A549 (cell line): Measurements from ENCODE around the gene WT1. TPM values are rescaled to one million over a fixed set of nuclear protein-coding genes. Genes with fewer than 3 reads are reported as not detected.

ENCODE experiments used
- ATAC-seq, 2 experiments: fragments of 200-7000 bp in 1 of 2; fragments of >200 bp in 1 of 2; cut with Nextera tagmentation in 1 of 2; cut with Tn5 transposase in 1 of 2; 3 replicates each; pipeline versions ENCODE4 v1.8.0 to v1.9.1; 2018 to 2020; ENCODE audit warnings: mild to moderate bottlenecking in 1 of 2, moderate library complexity in 1 of 2
- CTCF ChIA-PET: fragments of 300-600 bp; sonication (Branson Sonifier 250); formaldehyde crosslinking; extraction: SDS; loops from one replicate; lab custom pipeline; 2021; ENCODE audit warnings: antibody characterized with exemption, inconsistent platforms; lab: Yijun Ruan, JAX
- POLR2A ChIA-PET: fragments of 350-600 bp; formaldehyde crosslinking; extraction: SDS; loops from one replicate; lab custom pipeline; 2021; ENCODE audit warnings: antibody characterized with exemption, inconsistent platforms; lab: Yijun Ruan, JAX
- DNase-seq, 2 experiments: peaks; one replicate each; pipeline versions ENCODE4 v3.0.0 to v3.0.0-alpha.2; 2011 to 2016; ENCODE audit warnings: low read depth in 1 of 2, low spot score in 1 of 2
- FAIRE-seq: peaks from 2 replicates; lab custom pipeline; 2011; peaks lifted over from hg19 to GRCh38; lab: Jason Lieb, UNC
- H3K27ac ChIP-seq, 2 experiments: fragments of >200 bp; sonication (Bioruptor Twin); formaldehyde crosslinking; 3 replicates each; pipeline ENCODE4 v1.5.1; 2016 to 2017
- H3K4me1 ChIP-seq: fragments of >200 bp; sonication (Bioruptor Twin); formaldehyde crosslinking; 3 replicates; pipeline ENCODE4 v1.6.1; 2016
- H3K4me2 ChIP-seq: fragments of >200 bp; sonication (Bioruptor Twin); formaldehyde crosslinking; 3 replicates; pipeline ENCODE4 v1.6.1; 2016
- H3K4me3 ChIP-seq: fragments of >200 bp; sonication (Bioruptor Twin); formaldehyde crosslinking; 3 replicates; pipeline ENCODE4 v1.5.1; 2016
- H3K9me3 ChIP-seq: fragments of >200 bp; sonication (Bioruptor Twin); formaldehyde crosslinking; 3 replicates; pipeline ENCODE4 v1.6.1; 2016
- BCL3 ChIP-seq: fragments of >200 bp; sonication (Bioruptor Twin); formaldehyde crosslinking; IDR thresholded peaks from 3 replicates; pipeline ENCODE4 v1.6.1; 2016
- BHLHE40 ChIP-seq: IDR thresholded peaks from 2 replicates; pipeline ENCODE4 v1.6.1; 2012; ENCODE audit warnings: low read depth, low read length, inconsistent platforms
- CHD2 ChIP-seq: fragments of 150-350 bp; IDR thresholded peaks from 2 replicates; pipeline ENCODE4 v1.6.1; 2014; ENCODE audit warnings: low read length; ENCODE audit not compliant: partially characterized antibody
- CTCF ChIP-seq: fragments of >200 bp; sonication (Bioruptor Twin); formaldehyde crosslinking; IDR thresholded peaks from 3 replicates; pipeline ENCODE4 v1.5.1; 2016
- EHF ChIP-seq: fragments of 250-450 bp; sonication (Bioruptor Pico); IDR thresholded peaks from 2 replicates; pipeline ENCODE4 v1.5.0; 2020; ENCODE audit warnings: mild to moderate bottlenecking
- ELK1 ChIP-seq: fragments of 150-350 bp; IDR thresholded peaks from 2 replicates; pipeline ENCODE4 v1.6.1; 2014; ENCODE audit warnings: low read depth, mild to moderate bottlenecking, low read length
- EP300 ChIP-seq, 2 experiments: fragments of >200 bp; sonication (Bioruptor Twin); formaldehyde crosslinking; IDR thresholded peaks; 2 replicates in 1 of 2; 3 replicates in 1 of 2; pipeline ENCODE4 v1.6.1; 2016 to 2017
- ESRRA ChIP-seq: fragments of 150-350 bp; IDR thresholded peaks from 2 replicates; pipeline ENCODE4 v1.6.1; 2014; ENCODE audit warnings: mild to moderate bottlenecking, low read length, borderline replicate concordance
- FOSL2 ChIP-seq, 2 experiments: fragments of 450-650 bp in 1 of 2; fragments of >200 bp in 1 of 2; sonication (Bioruptor Twin) in 1 of 2; formaldehyde crosslinking; IDR thresholded peaks; 2 replicates each; pipeline versions ENCODE4 v1.5.0 to v1.6.1; 2016 to 2020; ENCODE audit warnings: mild to moderate bottlenecking in 1 of 2, moderate library complexity in 1 of 2
- FOXS1 ChIP-seq: fragments of 250-450 bp; sonication (Bioruptor Pico); IDR thresholded peaks from 2 replicates; pipeline ENCODE4 v1.5.0; 2020; ENCODE audit warnings: mild to moderate bottlenecking, moderate library complexity
- HES2 ChIP-seq: fragments of >200 bp; sonication (Bioruptor Twin); formaldehyde crosslinking; IDR thresholded peaks from 2 replicates; pipeline ENCODE4 v1.6.1; 2016
- HOXA7 ChIP-seq: fragments of 250-450 bp; sonication (Bioruptor Pico); IDR thresholded peaks from 2 replicates; pipeline ENCODE4 v1.5.0; 2020; ENCODE audit warnings: mild to moderate bottlenecking, moderate library complexity
- HOXB13 ChIP-seq: fragments of 250-450 bp; sonication (Bioruptor Pico); IDR thresholded peaks from 2 replicates; pipeline ENCODE4 v1.5.0; 2020; ENCODE audit warnings: low read depth, mild to moderate bottlenecking, moderate library complexity
- HOXB5 ChIP-seq: fragments of 250-450 bp; sonication (Bioruptor Pico); IDR thresholded peaks from 2 replicates; pipeline ENCODE4 v1.5.0; 2020; ENCODE audit warnings: mild to moderate bottlenecking, moderate library complexity
- JUNB ChIP-seq: fragments of >200 bp; sonication (Bioruptor Twin); formaldehyde crosslinking; IDR thresholded peaks from 2 replicates; pipeline ENCODE4 v1.6.1; 2016
- KDM5A ChIP-seq: fragments of 200-600 bp; sonication (generic); IDR thresholded peaks from 2 replicates; pipeline ENCODE4 v1.6.1; 2016; ENCODE audit warnings: antibody characterized with exemption, mild to moderate bottlenecking
- NFE2L2 ChIP-seq: fragments of 150-350 bp; conservative IDR thresholded peaks from 2 replicates; pipeline ENCODE4 v1.6.1; 2014; ENCODE audit warnings: low read length
- PBX3 ChIP-seq: IDR thresholded peaks from 2 replicates; pipeline ENCODE4 v1.6.1; 2012
- PHF8 ChIP-seq: fragments of 200-600 bp; sonication (generic); IDR thresholded peaks from 2 replicates; pipeline ENCODE4 v1.6.1; 2016; ENCODE audit warnings: low read depth, mild to moderate bottlenecking, antibody characterized with exemption, moderate library complexity, borderline replicate concordance
- POLR2A ChIP-seq: IDR thresholded peaks from 2 replicates; pipeline ENCODE4 v1.6.1; 2012; ENCODE audit warnings: mild to moderate bottlenecking, low read length
- RAD21 ChIP-seq, 2 experiments: fragments of >200 bp in 1 of 2; sonication (Bioruptor Twin) in 1 of 2; formaldehyde crosslinking in 1 of 2; IDR thresholded peaks in 1 of 2; conservative IDR thresholded peaks in 1 of 2; 2 replicates in 1 of 2; 3 replicates in 1 of 2; pipeline ENCODE4 v1.6.1; 2012 to 2018; ENCODE audit warnings: inconsistent platforms in 1 of 2
- TFCP2L1 ChIP-seq: fragments of 250-450 bp; sonication (Bioruptor Pico); IDR thresholded peaks from 2 replicates; pipeline ENCODE4 v1.5.0; 2021; ENCODE audit warnings: mild to moderate bottlenecking
- USF2 ChIP-seq: fragments of 450-650 bp; IDR thresholded peaks from 2 replicates; pipeline ENCODE4 v1.6.1; 2014; ENCODE audit warnings: antibody characterized with exemption
- ZSCAN20 ChIP-seq: fragments of 250-450 bp; sonication (Bioruptor Pico); IDR thresholded peaks from 2 replicates; pipeline ENCODE4 v1.8.0; 2022; ENCODE audit warnings: mild to moderate bottlenecking, moderate library complexity
- WGBS: methylation state at CpG from one replicate; pipeline ENCODE4 v1.1.6; 2017; ENCODE audit errors: missing lambda C conversion rate; 5-methylcytosine and 5-hydroxymethylcytosine counted together
- polyA plus RNA-seq, 4 experiments: library from polyadenylated mRNA; depleted of rRNA in 3 of 4; stranded (reverse); fragments of >200 nt; fragmentation: RNase III in 1 of 4; extraction: RNeasy Plus Mini Kit Qiagen cat#74134 plus additional on column Dnase treatment in 1 of 4; gene quantifications; 2 replicates in 3 of 4; 3 replicates in 1 of 4; pipeline ENCODE4 v1.2.3, GENCODE V29; 2011 to 2017

The WT1 gene
- polyA plus RNA-seq, 2 of the 4 experiments (the other 2 are of a cell fraction) = 2.8 to 4.0 TPM

GRCh38 chr11:32400670-32401369 lies 34.5 kb downstream of the WT1 start:
- no peaks in the 10 kb centered on the region for H3K9me3 ChIP-seq
- DNase-seq (no peak), ATAC-seq (no peak), FAIRE-seq (no peak)
- H3K4me3 ChIP-seq = no peak overlapping the region
- no peak overlapping the region for H3K4me2 ChIP-seq
- H3K4me1 ChIP-seq = no peaks in the 10 kb centered on the region
- WGBS = 39% methylated on average over 5 of the region's 5 CpGs
- CTCF ChIA-PET = interaction anchor here (0.6 to 2.7 kb wide), 3 partner anchors 10 to 53 kb away, joined by 3 to 9 read pairs (median 3); no protein-coding TSS in a partner anchor
- POLR2A ChIA-PET = no interaction called here
- H3K27ac ChIP-seq = no peak overlapping the region
- TF ChIP-seq PHF8 = no peak
- TF ChIP-seq ZSCAN20 (CRISPR knock-in tag) = no peak
- TF ChIP-seq EP300 (IDR thresholded peaks at IDR 0.05) = no peak
- no peak for TF ChIP-seq ELK1
- no peak for TF ChIP-seq POLR2A
- no peak for TF ChIP-seq HOXA7
- no peak for TF ChIP-seq HES2
- TF ChIP-seq NFE2L2 = no peak
- no peak for TF ChIP-seq USF2
- TF ChIP-seq PBX3 = no peak
- TF ChIP-seq CHD2 = no peak
- no peak for TF ChIP-seq JUNB
- no peak for TF ChIP-seq BHLHE40
- no peak for TF ChIP-seq HOXB5 (CRISPR knock-in tag)
- no peak for TF ChIP-seq HOXB13 (CRISPR knock-in tag)
- TF ChIP-seq TFCP2L1 (CRISPR knock-in tag) = no peak
- no peak for TF ChIP-seq FOXS1 (CRISPR knock-in tag)
- no peak for TF ChIP-seq CTCF
- TF ChIP-seq, all 56 proteins: peak for 0

GRCh38 chr11:32400196-32400595 lies 35.1 kb downstream of the WT1 start:
- CTCF ChIA-PET = interaction anchor here (1.7 to 2.7 kb wide), 2 partner anchors 9 to 14 kb away, joined by 3 to 9 read pairs; no protein-coding TSS in a partner anchor
- POLR2A ChIA-PET = no interaction called here

More at GRCh38 chr11:32400196-32400595, 35.1 kb downstream of the WT1 start:
- DNase-seq (no peak), FAIRE-seq (no peak), ATAC-seq (no peak)
- 64% methylated on average over 16 of the region's 16 CpGs for WGBS
- no peak overlapping the region for H3K27ac ChIP-seq
- H3K4me2 ChIP-seq = no peak overlapping the region
- H3K4me1 ChIP-seq = no peaks in the 10 kb centered on the region
- TF ChIP-seq EHF (CRISPR knock-in tag) (no peak), BCL3 (no peak), KDM5A (no peak), ESRRA (no peak), PHF8 (no peak), FOSL2 (IDR thresholded peaks at IDR 0.05) (no peak), FOSL2 (CRISPR knock-in tag; IDR thresholded peaks at IDR 0.05) (no peak), TFCP2L1 (CRISPR knock-in tag) (no peak), RAD21 (conservative IDR thresholded peaks at IDR 0.05 in 1 of 2, IDR thresholded peaks at IDR 0.05 in 1 of 2) (no peak), EP300 (IDR thresholded peaks at IDR 0.05) (no peak)
- no peaks in the 10 kb centered on the region for H3K9me3 ChIP-seq
- H3K4me3 ChIP-seq = no peak overlapping the region
